Hematopoietic multipotent progenitor cell (in vitro differentiated cells): ENCODE results near the gene MYCT1. TPM values are rescaled to one million over a fixed set of nuclear protein-coding genes. Genes with fewer than 3 reads are reported as not detected.
"Not testable (repeated sequence)": the region's sequence is repeated elsewhere in the genome, so short reads cannot be mapped to it uniquely, and the experiment has no call there.

Source experiments
- DNase-seq, 3 donors: peaks; one replicate each; pipeline ENCODE4 v3.0.0-alpha.2; 2011 to 2015; ENCODE audit warnings: low read depth in 2 of 3, low spot score in 2 of 3
- total RNA-seq: library from RNA; depleted of rRNA; stranded (reverse); fragments of >200 nt; gene quantifications from one replicate; pipeline ENCODE4 v1.2.3, GENCODE V29; 2012

The MYCT1 gene
- total RNA-seq: 33.9 TPM

GRCh38 chr6:152697634-152698033 is at the start of gene MYCT1:
TSS of gene MYCT1 (plus strand) at chr6:152697897. CDS start at chr6:152697903, 6 bp downstream.
- peak in 2 of 3 donors; percentile 77 to 87 for DNase-seq

- DNase-seq: no peak
Measured at GRCh38 chr6:152648105-152648504, 49.6 kb upstream of the MYCT1 start.

DNA sequence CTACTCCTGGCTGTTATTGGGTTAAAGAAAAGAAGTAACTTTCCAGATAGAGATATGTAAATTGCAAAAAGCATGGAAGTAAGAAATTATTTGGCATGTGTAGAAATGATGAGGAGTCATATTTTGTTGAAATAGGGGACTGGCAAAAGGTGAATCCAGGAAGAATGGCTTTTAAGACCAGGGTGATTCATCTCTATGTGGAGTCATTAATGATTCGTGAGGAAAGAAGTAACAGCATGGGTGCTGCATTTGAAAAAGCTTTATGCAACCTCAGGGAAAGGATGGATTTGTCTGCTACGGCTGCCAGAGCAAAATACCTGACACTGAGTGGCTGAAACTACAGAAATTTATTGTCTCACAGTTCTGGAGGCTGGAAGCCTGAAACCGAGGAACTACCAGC is 45.7 kb upstream of the MYCT1 start:
- no peak for DNase-seq

DNA sequence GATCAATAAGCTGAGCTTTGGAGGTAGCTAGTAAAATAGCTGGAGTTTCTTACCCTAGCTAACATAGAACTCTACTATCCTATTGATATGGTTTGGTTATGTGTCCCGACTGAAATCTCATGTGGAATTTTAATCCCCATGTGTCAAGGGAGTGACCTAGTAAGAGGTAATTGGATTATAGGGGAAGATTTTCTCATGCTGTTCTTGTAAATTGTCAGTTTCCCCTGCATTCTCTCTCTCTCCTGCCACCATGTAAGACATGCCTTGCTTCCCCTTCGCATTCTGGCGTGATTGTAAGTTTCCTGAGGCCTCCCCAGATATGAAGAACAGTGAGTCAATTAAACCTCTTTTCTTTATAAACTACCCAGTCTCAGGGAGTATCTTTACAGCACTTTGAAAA is 35.9 kb upstream of the MYCT1 start:
- no peak for DNase-seq

DNA sequence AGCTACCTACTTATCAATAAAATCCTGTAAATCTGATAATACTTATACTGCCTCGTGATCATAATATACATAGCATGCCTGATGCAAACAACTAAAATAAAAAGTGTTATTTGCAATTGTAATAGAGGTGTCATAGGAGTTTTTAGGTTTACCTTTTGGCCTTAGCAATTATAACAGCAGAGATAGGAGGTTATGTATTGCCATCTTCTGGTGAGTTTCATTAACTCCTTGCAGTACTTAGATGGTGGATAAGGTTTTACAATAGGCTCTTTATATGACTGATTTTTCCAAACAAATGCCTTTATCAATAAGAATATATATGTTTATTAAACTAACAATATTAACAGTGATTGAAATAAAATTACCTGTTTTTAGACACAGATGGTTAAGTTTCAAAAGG is 27.8 kb upstream of the MYCT1 start:
- peak in 2 of 3 donors; percentile 26 to 49 for DNase-seq

DNA sequence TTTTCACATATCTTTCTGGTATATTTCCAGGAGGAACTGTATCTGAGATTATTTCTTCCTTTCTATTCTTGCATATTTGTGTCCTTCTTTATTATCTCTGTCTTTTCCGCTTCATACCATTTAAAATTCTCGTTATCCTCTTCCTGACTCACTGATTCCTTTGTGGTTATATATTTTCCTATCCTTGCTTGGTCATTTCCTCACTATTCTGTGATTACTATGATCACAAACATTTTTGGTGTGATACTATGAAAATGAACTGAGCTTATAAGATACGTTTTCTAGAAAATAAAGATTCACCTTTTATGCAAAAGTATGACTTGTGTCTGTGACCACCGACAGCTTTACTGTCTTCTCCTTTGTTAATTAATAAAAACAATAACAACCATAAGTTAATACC is 26.5 kb upstream of the MYCT1 start:
- no peak for DNase-seq

- DNase-seq: no peak
Measured at GRCh38 chr6:152673236-152673635, 24.5 kb upstream of the MYCT1 start.

- no peak for DNase-seq
Measured at GRCh38 chr6:152680151-152680550, 17.5 kb upstream of the MYCT1 start.

- no peak for DNase-seq
Measured at GRCh38 chr6:152680879-152681517, 16.7 kb upstream of the MYCT1 start.

DNA sequence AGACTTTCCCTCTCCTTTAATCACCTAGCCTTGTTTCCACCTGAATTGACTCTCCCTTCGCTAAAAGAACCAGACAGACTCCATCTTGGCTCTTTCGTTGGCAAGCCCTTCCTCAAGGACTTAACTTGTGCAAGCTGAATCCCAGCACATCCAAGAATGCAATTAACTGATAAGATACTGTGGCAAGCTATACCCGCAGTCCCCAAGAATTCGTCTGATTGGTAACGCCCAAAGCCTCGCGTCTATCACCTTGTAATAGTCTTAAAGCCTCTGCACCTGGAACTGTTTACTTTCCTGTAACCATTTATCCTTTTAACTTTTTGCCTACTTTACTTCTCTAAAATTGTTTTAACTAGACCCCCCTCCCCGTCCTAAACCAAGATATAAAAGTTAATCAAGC is 15.6 kb upstream of the MYCT1 start:
- DNase-seq: no peak

GRCh38 chr6:152682935-152683334 is 14.8 kb upstream of the MYCT1 start:
- not testable (repeated sequence) for DNase-seq

GRCh38 chr6:152685819-152686218 is 11.9 kb upstream of the MYCT1 start:
- no peak for DNase-seq

GRCh38 chr6:152695372-152696045 is 2.2 kb upstream of the MYCT1 start:
- DNase-seq: peak in 2 of 3 donors; percentile 52 to 75

- no peak for DNase-seq
Measured at GRCh38 chr6:152696522-152696921, 1.2 kb upstream of the MYCT1 start.

- no peak for DNase-seq
Measured at GRCh38 chr6:152698692-152699091, 995 bp downstream of the MYCT1 start.

- no peak for DNase-seq
Measured at GRCh38 chr6:152700427-152700826, 2.7 kb downstream of the MYCT1 start.

- DNase-seq: peak in 1 of 3 donors; percentile 46
Measured at GRCh38 chr6:152701081-152701862, 3.6 kb downstream of the MYCT1 start.

GRCh38 chr6:152701863-152702401 is 4.2 kb downstream of the MYCT1 start:
- DNase-seq: no peak

DNA sequence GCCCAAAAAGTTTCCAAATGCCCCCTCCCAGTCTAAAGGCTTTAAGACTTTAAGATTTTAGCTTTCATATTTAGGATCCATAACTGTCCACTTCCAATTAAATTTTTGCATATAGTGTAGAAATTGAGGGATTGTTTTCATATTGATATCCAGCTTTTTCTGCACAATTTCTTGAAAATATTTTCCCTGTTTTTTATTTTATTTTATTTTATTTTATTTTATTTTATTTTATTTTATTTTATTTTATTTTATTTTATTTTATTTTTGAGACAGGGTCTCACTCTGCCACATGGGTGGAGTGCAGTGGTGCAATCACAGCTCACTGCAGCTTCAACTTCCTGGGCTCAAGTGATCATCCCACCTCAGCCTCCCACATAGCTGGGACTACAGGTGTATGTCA is 6.1 kb downstream of the MYCT1 start:
- DNase-seq: not testable (repeated sequence)

DNA sequence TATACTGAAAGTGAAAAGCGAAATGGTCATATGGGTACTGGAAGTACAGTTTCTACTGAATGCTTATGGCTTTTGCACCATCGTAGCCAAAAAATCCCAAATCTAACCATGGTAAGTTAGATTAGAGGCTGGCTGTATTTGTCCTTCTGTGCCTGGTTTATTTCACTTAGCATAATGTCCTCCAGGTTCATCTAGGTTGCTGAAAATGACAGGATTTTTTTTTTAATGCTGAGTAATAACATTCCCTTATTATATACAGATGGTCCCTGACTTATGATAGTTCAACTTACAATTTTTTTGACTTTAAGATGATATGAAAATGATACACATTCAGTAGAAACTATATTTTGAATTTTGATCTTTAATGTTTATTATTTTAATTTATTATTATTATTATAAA is 7.6 kb downstream of the MYCT1 start:
- DNase-seq: no peak

GRCh38 chr6:152716322-152716721 is 18.6 kb downstream of the MYCT1 start:
- DNase-seq: no peak
